K562 (cell line): Measurements from ENCODE around the gene ZNRF2. TPM values are rescaled to one million over a fixed set of nuclear protein-coding genes. Genes with fewer than 3 reads are reported as not detected.
A peak's percentile ranks its signal among the peaks of the same experiment; 100 is the strongest.

Experiments
- BHLHE40 ChIP-seq: IDR thresholded peaks from 2 replicates; pipeline ENCODE4 v1.6.1; 2011; ENCODE audit warnings: low read length, improper control_type of control experiment
- DACH1 ChIP-seq: fragments of 450-650 bp; IDR thresholded peaks from 2 replicates; pipeline ENCODE4 v1.6.1; 2018; ENCODE audit not compliant: partially characterized antibody
- GATAD2A ChIP-seq: fragments of 450-650 bp; IDR thresholded peaks from 2 replicates; pipeline ENCODE4 v1.6.1; 2017
- HIVEP1 ChIP-seq: fragments of 250-450 bp; sonication (Bioruptor Pico); IDR thresholded peaks from 2 replicates; pipeline ENCODE4 v1.4.0; 2020; ENCODE audit warnings: mild to moderate bottlenecking
- HMBOX1 ChIP-seq: sonication (generic); IDR thresholded peaks from 2 replicates; pipeline ENCODE4 v1.6.1; 2016
- JUNB ChIP-seq: fragments of 450-650 bp; formaldehyde crosslinking; conservative IDR thresholded peaks from 2 replicates; pipeline ENCODE4 v1.4.0; 2020; ENCODE audit warnings: mild to moderate bottlenecking
- KAT2B ChIP-seq: IDR thresholded peaks from one replicate; pipeline ENCODE4 v1.6.1; 2012; ENCODE audit warnings: low read depth, mild to moderate bottlenecking, control low read depth, inconsistent platforms, low read length, moderate library complexity
- MCM7 ChIP-seq, 2 experiments: fragments of 450-650 bp; IDR thresholded peaks; 2 replicates each; pipeline ENCODE4 v1.6.1; 2016 to 2018
- MIER1 ChIP-seq: fragments of 450-650 bp; IDR thresholded peaks from 2 replicates; pipeline ENCODE4 v1.6.1; 2016; ENCODE audit warnings: antibody characterized with exemption, mild to moderate bottlenecking, low read depth
- MLLT1 ChIP-seq, 2 experiments: fragments of 450-650 bp; IDR thresholded peaks; 2 replicates each; pipeline ENCODE4 v1.6.1; 2016
- MTA1 ChIP-seq: fragments of 450-650 bp; IDR thresholded peaks from 2 replicates; pipeline ENCODE4 v1.6.1; 2017; ENCODE audit warnings: borderline replicate concordance
- NBN ChIP-seq: fragments of 450-650 bp; IDR thresholded peaks from 2 replicates; pipeline ENCODE4 v1.6.1; 2016; ENCODE audit warnings: low read depth, mild to moderate bottlenecking
- NCOA1 ChIP-seq: fragments of 450-650 bp; IDR thresholded peaks from 2 replicates; pipeline ENCODE4 v1.6.1; 2016; ENCODE audit warnings: low read depth
- NCOA6 ChIP-seq: fragments of 450-650 bp; IDR thresholded peaks from 2 replicates; pipeline ENCODE4 v1.6.1; 2017; ENCODE audit warnings: mild to moderate bottlenecking
- SMAD4 ChIP-seq: fragments of 250-450 bp; sonication (Bioruptor Pico); conservative IDR thresholded peaks from 2 replicates; pipeline ENCODE4 v1.8.0; 2021; ENCODE audit warnings: inconsistent platforms, mild to moderate bottlenecking, moderate library complexity
- STAT5A ChIP-seq: IDR thresholded peaks from 2 replicates; pipeline ENCODE4 v1.6.1; 2012; ENCODE audit warnings: low read length, inconsistent platforms, borderline replicate concordance
- VEZF1 ChIP-seq: fragments of 200-800 bp; sonication (Bioruptor generic); IDR thresholded peaks from 2 replicates; pipeline ENCODE4 v1.6.1; 2017; ENCODE audit warnings: missing genetic modification characterization, missing compliant biosample characterization
- XRCC3 ChIP-seq: fragments of 450-650 bp; IDR thresholded peaks from 2 replicates; pipeline ENCODE4 v1.6.1; 2017; ENCODE audit warnings: mild to moderate bottlenecking, moderate library complexity
- ZKSCAN8 ChIP-seq: fragments of 200-800 bp; sonication (Bioruptor generic); IDR thresholded peaks from 2 replicates; pipeline ENCODE4 v1.6.1; 2016; ENCODE audit warnings: missing genetic modification characterization, missing compliant biosample characterization
- ZNF146 ChIP-seq: IDR thresholded peaks from one replicate; pipeline ENCODE4 v1.6.1; 2018; ENCODE audit warnings: missing compliant biosample characterization; ENCODE audit not compliant: unreplicated experiment
- ZNF175 ChIP-seq: fragments of 200-800 bp; sonication (Bioruptor generic); IDR thresholded peaks from 2 replicates; pipeline ENCODE4 v1.6.1; 2016; ENCODE audit warnings: low read depth, mild to moderate bottlenecking, missing genetic modification characterization, missing compliant biosample characterization
- ZNF57 ChIP-seq: fragments of 450-650 bp; formaldehyde crosslinking; IDR thresholded peaks from 2 replicates; pipeline ENCODE4 v1.4.0; 2020; ENCODE audit warnings: mild to moderate bottlenecking, moderate library complexity
- ZNF586 ChIP-seq: fragments of 450-650 bp; formaldehyde crosslinking; conservative IDR thresholded peaks from 2 replicates; pipeline ENCODE4 v1.4.0; 2020; ENCODE audit warnings: mild to moderate bottlenecking, moderate library complexity
- polyA plus RNA-seq, 8 experiments: library from polyadenylated mRNA; depleted of rRNA in 4 of 8; stranded (reverse) in 5 of 8; unstranded in 3 of 8; fragments of >200 nt; fragmentation: Nextera tagmentation in 2 of 8; fragmentation: Illumina TruSeq in 1 of 8; extraction: Ambion mirVana in 2 of 8; extraction: Trizol in 1 of 8; gene quantifications; 2 replicates each; pipeline versions ENCODE4 v1.2.1 to v1.2.3, GENCODE V29; 2011 to 2014; ENCODE audit warnings: inconsistent platforms in 1 of 8, missing spikeins in 1 of 8
- total RNA-seq, 7 experiments: library from RNA; depleted of rRNA in 6 of 7; stranded (reverse); fragments of >200 nt in 6 of 7; fragmentation: Illumina TruSeq in 2 of 7; extraction: Trizol in 2 of 7; gene quantifications; 2 replicates each; pipeline versions ENCODE4 v1.2.1 to v1.2.3, GENCODE V29; 2011 to 2021; ENCODE audit warnings: low replicate concordance in 1 of 7
- TF ChIP-seq, protein P1 (sequence below), 2 experiments: fragments of 200-800 bp in 1 of 2; sonication (Bioruptor generic) in 1 of 2; sonication (generic) in 1 of 2; formaldehyde crosslinking in 1 of 2; IDR thresholded peaks in 1 of 2; conservative IDR thresholded peaks in 1 of 2; 2 replicates each; pipeline versions ENCODE4 v1.5.0 to v1.6.1; 2016 to 2020; ENCODE audit warnings: missing compliant biosample characterization in 1 of 2, missing genetic modification characterization in 1 of 2, missing genetic modification reagents in 1 of 2
- TF ChIP-seq, protein P2 (sequence below): fragments of 450-650 bp; IDR thresholded peaks from 2 replicates; pipeline ENCODE4 v1.6.1; 2016; ENCODE audit warnings: low read depth, mild to moderate bottlenecking, moderate library complexity

Gene ZNRF2
- total and polyA plus RNA-seq, 9 of the 15 experiments (the other 6 are each of a cell fraction or from before 2014, with no cell fraction given), result 1.1 to 13.9 (median 5.5) TPM

GRCh38 chr7:30240106-30240800 is 44.1 kb upstream of the ZNRF2 start (continued):
- no peak for TF ChIP-seq DACH1
- peak; percentile 49; the same call in 1 of the 2 replicates for TF ChIP-seq STAT5A
- TF ChIP-seq, protein P1, sequence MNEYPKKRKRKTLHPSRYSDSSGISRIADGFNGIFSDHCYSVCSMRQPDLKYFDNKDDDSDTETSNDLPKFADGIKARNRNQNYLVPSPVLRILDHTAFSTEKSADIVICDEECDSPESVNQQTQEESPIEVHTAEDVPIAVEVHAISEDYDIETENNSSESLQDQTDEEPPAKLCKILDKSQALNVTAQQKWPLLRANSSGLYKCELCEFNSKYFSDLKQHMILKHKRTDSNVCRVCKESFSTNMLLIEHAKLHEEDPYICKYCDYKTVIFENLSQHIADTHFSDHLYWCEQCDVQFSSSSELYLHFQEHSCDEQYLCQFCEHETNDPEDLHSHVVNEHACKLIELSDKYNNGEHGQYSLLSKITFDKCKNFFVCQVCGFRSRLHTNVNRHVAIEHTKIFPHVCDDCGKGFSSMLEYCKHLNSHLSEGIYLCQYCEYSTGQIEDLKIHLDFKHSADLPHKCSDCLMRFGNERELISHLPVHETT (CRISPR knock-in tag; conservative IDR thresholded peaks at IDR 0.05 in 1 of 2, IDR thresholded peaks at IDR 0.05 in 1 of 2), result no peak
- no peak for TF ChIP-seq ZNF57 (CRISPR knock-in tag)
- TF ChIP-seq NBN, result no peak
- TF ChIP-seq BHLHE40, result no peak
- no peak for TF ChIP-seq MCM7 (IDR thresholded peaks at IDR 0.05)
- TF ChIP-seq, protein P2, sequence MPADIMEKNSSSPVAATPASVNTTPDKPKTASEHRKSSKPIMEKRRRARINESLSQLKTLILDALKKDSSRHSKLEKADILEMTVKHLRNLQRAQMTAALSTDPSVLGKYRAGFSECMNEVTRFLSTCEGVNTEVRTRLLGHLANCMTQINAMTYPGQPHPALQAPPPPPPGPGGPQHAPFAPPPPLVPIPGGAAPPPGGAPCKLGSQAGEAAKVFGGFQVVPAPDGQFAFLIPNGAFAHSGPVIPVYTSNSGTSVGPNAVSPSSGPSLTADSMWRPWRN, result no peak
- TF ChIP-seq SMAD4, result 0 out of 2 replicates have a peak, but pooled peaks have one; percentile 31
- no peak for TF ChIP-seq GATAD2A
- TF ChIP-seq ZKSCAN8, result 0 out of 2 replicates have a peak, but pooled peaks have one; percentile 25
- TF ChIP-seq VEZF1, result no peak
- no peak for TF ChIP-seq ZNF175 (CRISPR knock-in tag)
- TF ChIP-seq HIVEP1 (CRISPR knock-in tag), result no peak
- TF ChIP-seq MTA1, result no peak
- no peak for TF ChIP-seq XRCC3
- no peak for TF ChIP-seq JUNB
- TF ChIP-seq HMBOX1, result no peak
- no peak for TF ChIP-seq NCOA6
- no peak for TF ChIP-seq ZNF586 (CRISPR knock-in tag)
- no peak for TF ChIP-seq ZNF146 (CRISPR knock-in tag)
- TF ChIP-seq MLLT1 (IDR thresholded peaks at IDR 0.05), result peak in 1 of 2 experiments; percentile 62; a peak in 2 of 4 replicates
- TF ChIP-seq KAT2B, result no peak
- no peak for TF ChIP-seq MIER1
- TF ChIP-seq NCOA1, result no peak
